Transverse colon (tissue), 4 donors: ENCODE data around the gene SMG1.

Experiments used
- POLR2AphosphoS5 ChIP-seq, 3 donors: sonication (generic); formaldehyde crosslinking; IDR thresholded peaks; one replicate each; pipeline ENCODE4 v1.6.1; 2016; ENCODE audit warnings: antibody characterized with exemption in 3 of 3
- TF ChIP-seq, protein P1 (sequence below), 5 experiments: fragments of 200-600 bp in 3 of 5; fragments of 450-650 bp in 2 of 5; sonication (generic) in 3 of 5; IDR thresholded peaks; 1 replicate in 2 of 5; 2 replicates in 3 of 5; pipeline ENCODE4 v1.5.1; 2016 to 2017; ENCODE audit warnings: antibody characterized with exemption in 5 of 5, inconsistent platforms in 3 of 5, mild to moderate bottlenecking in 2 of 5, moderate library complexity in 1 of 5

GRCh38 chr16:18950469-18951185, 24.4 kb upstream of the SMG1 start:
- TF ChIP-seq, protein P1, sequence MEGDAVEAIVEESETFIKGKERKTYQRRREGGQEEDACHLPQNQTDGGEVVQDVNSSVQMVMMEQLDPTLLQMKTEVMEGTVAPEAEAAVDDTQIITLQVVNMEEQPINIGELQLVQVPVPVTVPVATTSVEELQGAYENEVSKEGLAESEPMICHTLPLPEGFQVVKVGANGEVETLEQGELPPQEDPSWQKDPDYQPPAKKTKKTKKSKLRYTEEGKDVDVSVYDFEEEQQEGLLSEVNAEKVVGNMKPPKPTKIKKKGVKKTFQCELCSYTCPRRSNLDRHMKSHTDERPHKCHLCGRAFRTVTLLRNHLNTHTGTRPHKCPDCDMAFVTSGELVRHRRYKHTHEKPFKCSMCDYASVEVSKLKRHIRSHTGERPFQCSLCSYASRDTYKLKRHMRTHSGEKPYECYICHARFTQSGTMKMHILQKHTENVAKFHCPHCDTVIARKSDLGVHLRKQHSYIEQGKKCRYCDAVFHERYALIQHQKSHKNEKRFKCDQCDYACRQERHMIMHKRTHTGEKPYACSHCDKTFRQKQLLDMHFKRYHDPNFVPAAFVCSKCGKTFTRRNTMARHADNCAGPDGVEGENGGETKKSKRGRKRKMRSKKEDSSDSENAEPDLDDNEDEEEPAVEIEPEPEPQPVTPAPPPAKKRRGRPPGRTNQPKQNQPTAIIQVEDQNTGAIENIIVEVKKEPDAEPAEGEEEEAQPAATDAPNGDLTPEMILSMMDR (IDR thresholded peaks at IDR 0.05) = no peak
- no peak for TF ChIP-seq POLR2AphosphoS5 (IDR thresholded peaks at IDR 0.05)
